Kidney (tissue), 14 donors: ENCODE measurements around the gene FIG4. TPM values are rescaled to one million over a fixed set of nuclear protein-coding genes. Genes with fewer than 3 reads are reported as not detected.

Experiments
- DNase-seq, 5 donors: peaks; one replicate each; pipeline ENCODE4 v3.0.0-alpha.2; 2013 to 2020
- FAIRE-seq: peaks from 2 replicates; lab custom pipeline; 2012; peaks lifted over from hg19 to GRCh38; lab: Jason Lieb, UNC
- H3K27ac ChIP-seq, 2 donors: one replicate each; pipeline ENCODE4 v1.7.0; 2013; ENCODE audit warnings: low read depth in 2 of 2, low read length in 2 of 2, inconsistent platforms in 1 of 2
- H3K27me3 ChIP-seq: one replicate; pipeline ENCODE4 v1.7.1; 2013; ENCODE audit warnings: low read length, inconsistent platforms; ENCODE audit not compliant: control insufficient read depth, insufficient read depth
- H3K36me3 ChIP-seq, 3 donors: one replicate each; pipeline versions ENCODE4 v1.7.0 to v1.7.1; 2013; ENCODE audit warnings: low read length in 3 of 3, control low read depth in 1 of 3, inconsistent platforms in 1 of 3; ENCODE audit not compliant: insufficient read depth in 3 of 3, control insufficient read depth in 2 of 3
- H3K4me1 ChIP-seq, 3 donors: one replicate each; pipeline versions ENCODE4 v1.7.0 to v1.7.1; 2013; ENCODE audit warnings: low read length in 3 of 3, inconsistent platforms in 1 of 3, low read depth in 1 of 3; ENCODE audit not compliant: control insufficient read depth in 2 of 3, insufficient read depth in 2 of 3
- H3K4me3 ChIP-seq, 3 donors: one replicate each; pipeline versions ENCODE4 v1.7.0 to v1.8.1; 2013; ENCODE audit warnings: low read length in 3 of 3, control low read depth in 1 of 3, inconsistent platforms in 1 of 3
- H3K9ac ChIP-seq, 3 donors: one replicate each; pipeline versions ENCODE4 v1.7.0 to v1.7.1; 2013; ENCODE audit warnings: low read length in 3 of 3, control low read depth in 1 of 3, inconsistent platforms in 1 of 3
- H3K9me3 ChIP-seq, 3 donors: one replicate each; pipeline versions ENCODE4 v1.7.0 to v1.7.1; 2013; ENCODE audit warnings: low read length in 3 of 3, control low read depth in 1 of 3, inconsistent platforms in 1 of 3; ENCODE audit not compliant: control insufficient read depth in 2 of 3, insufficient read depth in 1 of 3
- intact Hi-C: fragments of 100-400 bp; cut with DNase I; formaldehyde crosslinking; loops from one replicate; pipeline ENCODE4 v1.11.1; 2022
- polyA plus RNA-seq: library from polyadenylated mRNA; stranded (reverse); fragments of 350-450 nt; fragmentation: Illumina TruSeq; extraction: RNeasy Lipid Tissue Mini Kit (QIAGEN cat#74804); gene quantifications from one replicate; pipeline ENCODE4 v1.2.3, GENCODE V29; 2014; ENCODE audit warnings: low read depth, low replicate concordance; ENCODE audit not compliant: insufficient read depth
- total RNA-seq: library from RNA; stranded (reverse); fragmentation: NEBNext Ultra II Directional; extraction: Animal tissue kit (Norgen Biotek cat#: 25700); gene quantifications from one replicate; pipeline ENCODE4 v1.2.1, GENCODE V29; 2021
- TF ChIP-seq, protein P1 (sequence below): IDR thresholded peaks from 3 replicates; pipeline ENCODE4 v1.5.1; 2012; ENCODE audit warnings: mild to moderate bottlenecking, moderate library complexity, borderline replicate concordance; ENCODE audit not compliant: insufficient read depth; ENCODE audit errors: extremely low read depth
- donor health status: control.
- donor health status: control.
- donor health status: control.
- donor health status: control.
- donor health status: control.
- donor health status: DM: yes; HTN: yes; CAD: no.
- donor health status: Normal renal cell carcinoma (clear cell type).

FIG4 gene
- total and polyA plus RNA-seq, 2 donors from 2014 or later, result 13.1 to 17.8 TPM

- H3K4me1 ChIP-seq, result peaks cover 0 to 2% (median 0%) of the 10 kb centered on the region in 3 donors
- H3K27me3 ChIP-seq, result no peaks in the 10 kb centered on the region
- intact Hi-C loops, result no loop called here
- TF ChIP-seq, protein P1, sequence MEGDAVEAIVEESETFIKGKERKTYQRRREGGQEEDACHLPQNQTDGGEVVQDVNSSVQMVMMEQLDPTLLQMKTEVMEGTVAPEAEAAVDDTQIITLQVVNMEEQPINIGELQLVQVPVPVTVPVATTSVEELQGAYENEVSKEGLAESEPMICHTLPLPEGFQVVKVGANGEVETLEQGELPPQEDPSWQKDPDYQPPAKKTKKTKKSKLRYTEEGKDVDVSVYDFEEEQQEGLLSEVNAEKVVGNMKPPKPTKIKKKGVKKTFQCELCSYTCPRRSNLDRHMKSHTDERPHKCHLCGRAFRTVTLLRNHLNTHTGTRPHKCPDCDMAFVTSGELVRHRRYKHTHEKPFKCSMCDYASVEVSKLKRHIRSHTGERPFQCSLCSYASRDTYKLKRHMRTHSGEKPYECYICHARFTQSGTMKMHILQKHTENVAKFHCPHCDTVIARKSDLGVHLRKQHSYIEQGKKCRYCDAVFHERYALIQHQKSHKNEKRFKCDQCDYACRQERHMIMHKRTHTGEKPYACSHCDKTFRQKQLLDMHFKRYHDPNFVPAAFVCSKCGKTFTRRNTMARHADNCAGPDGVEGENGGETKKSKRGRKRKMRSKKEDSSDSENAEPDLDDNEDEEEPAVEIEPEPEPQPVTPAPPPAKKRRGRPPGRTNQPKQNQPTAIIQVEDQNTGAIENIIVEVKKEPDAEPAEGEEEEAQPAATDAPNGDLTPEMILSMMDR, result no peak
- H3K36me3 ChIP-seq, result peaks cover 0 to 5% (median 0%) of the 10 kb centered on the region in 3 donors
- H3K9me3 ChIP-seq, result no peaks in the 10 kb centered on the region
- DNase-seq (no peak), FAIRE-seq (no peak)
- H3K9ac ChIP-seq, result no peak overlapping the region
- no peak overlapping the region for H3K27ac ChIP-seq
- no peak overlapping the region for H3K4me3 ChIP-seq
Observed at GRCh38 chr6:109714166-109714565, 23.1 kb downstream of the FIG4 start.

- intact Hi-C loops, result no loop called here
- H3K4me3 ChIP-seq, result no peak overlapping the region
Observed at GRCh38 chr6:109714611-109715010, 23.5 kb downstream of the FIG4 start.

DNA sequence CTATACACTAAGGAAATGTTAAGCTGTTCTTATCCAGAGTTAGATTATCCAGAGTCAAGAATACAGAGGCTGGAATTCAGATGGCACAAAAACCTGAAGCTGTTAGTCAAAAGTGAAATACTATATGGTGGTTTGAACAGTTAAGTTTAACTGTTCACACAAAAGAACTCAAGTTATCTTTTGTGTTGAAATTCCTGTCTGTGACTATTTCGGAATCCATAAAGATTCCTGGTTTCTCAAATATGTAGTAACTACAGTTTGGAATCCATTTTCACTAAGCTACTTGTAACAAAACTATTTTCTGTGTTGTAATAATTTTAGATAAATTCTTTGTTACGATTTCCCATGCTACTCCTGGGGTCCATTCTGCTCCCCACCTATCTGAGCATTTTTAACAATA, 24.5 kb downstream of the FIG4 start:
- peaks cover 0 to 2% (median 0%) of the 10 kb centered on the region in 3 donors for H3K4me1 ChIP-seq
- intact Hi-C loops, result no loop called here
- no peaks in the 10 kb centered on the region for H3K9me3 ChIP-seq
- no peak overlapping the region for H3K9ac ChIP-seq
- H3K36me3 ChIP-seq, result peaks cover 0 to 5% (median 0%) of the 10 kb centered on the region in 3 donors
- no peak overlapping the region for H3K27ac ChIP-seq
- DNase-seq (no peak), FAIRE-seq (no peak)
- TF ChIP-seq, protein P1, result no peak
- no peaks in the 10 kb centered on the region for H3K27me3 ChIP-seq
- no peak overlapping the region for H3K4me3 ChIP-seq

More at GRCh38 chr6:109714611-109715010, 23.5 kb downstream of the FIG4 start:
- no peak overlapping the region for H3K27ac ChIP-seq
- H3K27me3 ChIP-seq, result no peaks in the 10 kb centered on the region
- no peak for DNase-seq
- H3K9me3 ChIP-seq, result no peaks in the 10 kb centered on the region
- H3K9ac ChIP-seq, result no peak overlapping the region
- H3K36me3 ChIP-seq, result peaks cover 0 to 5% (median 0%) of the 10 kb centered on the region in 3 donors
- peaks cover 0 to 2% (median 0%) of the 10 kb centered on the region in 3 donors for H3K4me1 ChIP-seq
- TF ChIP-seq, protein P1, result no peak
- FAIRE-seq, result no peak

DNA sequence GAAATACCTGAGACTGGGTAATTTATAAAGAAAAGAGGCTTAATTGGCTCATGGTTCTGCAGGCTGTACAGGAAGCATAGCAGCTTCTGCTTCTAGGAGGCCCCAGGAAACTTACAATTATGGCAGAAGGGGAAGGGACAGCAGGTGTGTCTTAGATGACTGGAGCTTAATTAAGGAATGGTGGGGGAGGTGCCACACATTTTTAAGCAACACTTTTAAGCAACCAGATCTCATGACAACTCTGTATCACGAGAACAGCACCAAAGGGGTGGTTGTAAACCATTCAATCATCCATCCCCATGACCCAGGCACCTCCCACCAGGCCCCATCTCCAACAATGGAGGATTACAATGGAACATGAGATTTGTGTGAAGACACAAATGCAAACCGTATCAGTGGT, 26.9 kb downstream of the FIG4 start:
- Histone ChIP-seq H3K9ac (no peak overlapping the region), H3K4me1 (peaks cover 0 to 2% (median 0%) of the 10 kb centered on the region in 3 donors), H3K4me3 (no peak overlapping the region), H3K27ac (no peak overlapping the region), H3K36me3 (peaks cover 0 to 5% (median 0%) of the 10 kb centered on the region in 3 donors), H3K9me3 (no peaks in the 10 kb centered on the region), H3K27me3 (no peaks in the 10 kb centered on the region)
- FAIRE-seq, result no peak
- TF ChIP-seq, protein P1, result no peak
- intact Hi-C loops, result no loop called here
- DNase-seq, result no peak
